Measurements from ENCODE around the gene CAMKK1. TPM values are rescaled to one million over a fixed set of nuclear protein-coding genes. Genes with fewer than 3 reads are reported as not detected.

Gene CAMKK1
- total and polyA plus RNA-seq, 9 of the 15 experiments (the other 6 are each of a cell fraction or from before 2014, with no cell fraction given) = 0.34 to 7.5 (median 4.9) TPM

- TF ChIP-seq, protein P1, sequence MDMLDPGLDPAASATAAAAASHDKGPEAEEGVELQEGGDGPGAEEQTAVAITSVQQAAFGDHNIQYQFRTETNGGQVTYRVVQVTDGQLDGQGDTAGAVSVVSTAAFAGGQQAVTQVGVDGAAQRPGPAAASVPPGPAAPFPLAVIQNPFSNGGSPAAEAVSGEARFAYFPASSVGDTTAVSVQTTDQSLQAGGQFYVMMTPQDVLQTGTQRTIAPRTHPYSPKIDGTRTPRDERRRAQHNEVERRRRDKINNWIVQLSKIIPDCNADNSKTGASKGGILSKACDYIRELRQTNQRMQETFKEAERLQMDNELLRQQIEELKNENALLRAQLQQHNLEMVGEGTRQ (CRISPR knock-in tag; IDR thresholded peaks at IDR 0.05) = no peak
- TF ChIP-seq HINFP (tag; conservative IDR thresholded peaks at IDR 0.05; ENCODE audit: low read depth) (no peak), RCOR1 (IDR thresholded peaks at IDR 0.05; ENCODE audit: borderline replicate concordance in 1 of 2, low read depth in 2 of 2, low read length in 2 of 2) (0 out of 4 replicates have a peak, but pooled peaks of 1 of the 2 experiments have one; percentile 40), JUN (IDR thresholded peaks at IDR 0.05; ENCODE audit: borderline replicate concordance, low read depth, low read length) (peak; percentile 80), JUN (CRISPR knock-in tag; IDR thresholded peaks at IDR 0.05; ENCODE audit: borderline replicate concordance) (0 out of 2 replicates have a peak, but pooled peaks have one; percentile 60), DPF2 (IDR thresholded peaks at IDR 0.05) (peak; percentile 60; the same call in 1 of the 2 replicates), XRCC5 (IDR thresholded peaks at IDR 0.05; ENCODE audit: low read depth, low read length) (0 out of 2 replicates have a peak, but pooled peaks have one; percentile 15), ERF (CRISPR knock-in tag; IDR thresholded peaks at IDR 0.05) (no peak), ZC3H8 (IDR thresholded peaks at IDR 0.05) (no peak), ZFX (CRISPR knock-in tag; IDR thresholded peaks at IDR 0.05) (peak; percentile 94), NFXL1 (CRISPR knock-in tag; IDR thresholded peaks at IDR 0.05) (no peak)
- TF ChIP-seq, protein P2, sequence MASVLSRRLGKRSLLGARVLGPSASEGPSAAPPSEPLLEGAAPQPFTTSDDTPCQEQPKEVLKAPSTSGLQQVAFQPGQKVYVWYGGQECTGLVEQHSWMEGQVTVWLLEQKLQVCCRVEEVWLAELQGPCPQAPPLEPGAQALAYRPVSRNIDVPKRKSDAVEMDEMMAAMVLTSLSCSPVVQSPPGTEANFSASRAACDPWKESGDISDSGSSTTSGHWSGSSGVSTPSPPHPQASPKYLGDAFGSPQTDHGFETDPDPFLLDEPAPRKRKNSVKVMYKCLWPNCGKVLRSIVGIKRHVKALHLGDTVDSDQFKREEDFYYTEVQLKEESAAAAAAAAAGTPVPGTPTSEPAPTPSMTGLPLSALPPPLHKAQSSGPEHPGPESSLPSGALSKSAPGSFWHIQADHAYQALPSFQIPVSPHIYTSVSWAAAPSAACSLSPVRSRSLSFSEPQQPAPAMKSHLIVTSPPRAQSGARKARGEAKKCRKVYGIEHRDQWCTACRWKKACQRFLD (CRISPR knock-in tag; IDR thresholded peaks at IDR 0.05) = no peak; the same call in 1 of the 2 replicates
- TF ChIP-seq, protein P3, sequence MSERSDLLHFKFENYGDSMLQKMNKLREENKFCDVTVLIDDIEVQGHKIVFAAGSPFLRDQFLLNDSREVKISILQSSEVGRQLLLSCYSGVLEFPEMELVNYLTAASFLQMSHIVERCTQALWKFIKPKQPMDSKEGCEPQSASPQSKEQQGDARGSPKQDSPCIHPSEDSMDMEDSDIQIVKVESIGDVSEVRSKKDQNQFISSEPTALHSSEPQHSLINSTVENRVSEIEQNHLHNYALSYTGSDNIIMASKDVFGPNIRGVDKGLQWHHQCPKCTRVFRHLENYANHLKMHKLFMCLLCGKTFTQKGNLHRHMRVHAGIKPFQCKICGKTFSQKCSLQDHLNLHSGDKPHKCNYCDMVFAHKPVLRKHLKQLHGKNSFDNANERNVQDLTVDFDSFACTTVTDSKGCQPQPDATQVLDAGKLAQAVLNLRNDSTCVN (CRISPR knock-in tag; IDR thresholded peaks at IDR 0.05) = no peak
- TF ChIP-seq, protein P4, sequence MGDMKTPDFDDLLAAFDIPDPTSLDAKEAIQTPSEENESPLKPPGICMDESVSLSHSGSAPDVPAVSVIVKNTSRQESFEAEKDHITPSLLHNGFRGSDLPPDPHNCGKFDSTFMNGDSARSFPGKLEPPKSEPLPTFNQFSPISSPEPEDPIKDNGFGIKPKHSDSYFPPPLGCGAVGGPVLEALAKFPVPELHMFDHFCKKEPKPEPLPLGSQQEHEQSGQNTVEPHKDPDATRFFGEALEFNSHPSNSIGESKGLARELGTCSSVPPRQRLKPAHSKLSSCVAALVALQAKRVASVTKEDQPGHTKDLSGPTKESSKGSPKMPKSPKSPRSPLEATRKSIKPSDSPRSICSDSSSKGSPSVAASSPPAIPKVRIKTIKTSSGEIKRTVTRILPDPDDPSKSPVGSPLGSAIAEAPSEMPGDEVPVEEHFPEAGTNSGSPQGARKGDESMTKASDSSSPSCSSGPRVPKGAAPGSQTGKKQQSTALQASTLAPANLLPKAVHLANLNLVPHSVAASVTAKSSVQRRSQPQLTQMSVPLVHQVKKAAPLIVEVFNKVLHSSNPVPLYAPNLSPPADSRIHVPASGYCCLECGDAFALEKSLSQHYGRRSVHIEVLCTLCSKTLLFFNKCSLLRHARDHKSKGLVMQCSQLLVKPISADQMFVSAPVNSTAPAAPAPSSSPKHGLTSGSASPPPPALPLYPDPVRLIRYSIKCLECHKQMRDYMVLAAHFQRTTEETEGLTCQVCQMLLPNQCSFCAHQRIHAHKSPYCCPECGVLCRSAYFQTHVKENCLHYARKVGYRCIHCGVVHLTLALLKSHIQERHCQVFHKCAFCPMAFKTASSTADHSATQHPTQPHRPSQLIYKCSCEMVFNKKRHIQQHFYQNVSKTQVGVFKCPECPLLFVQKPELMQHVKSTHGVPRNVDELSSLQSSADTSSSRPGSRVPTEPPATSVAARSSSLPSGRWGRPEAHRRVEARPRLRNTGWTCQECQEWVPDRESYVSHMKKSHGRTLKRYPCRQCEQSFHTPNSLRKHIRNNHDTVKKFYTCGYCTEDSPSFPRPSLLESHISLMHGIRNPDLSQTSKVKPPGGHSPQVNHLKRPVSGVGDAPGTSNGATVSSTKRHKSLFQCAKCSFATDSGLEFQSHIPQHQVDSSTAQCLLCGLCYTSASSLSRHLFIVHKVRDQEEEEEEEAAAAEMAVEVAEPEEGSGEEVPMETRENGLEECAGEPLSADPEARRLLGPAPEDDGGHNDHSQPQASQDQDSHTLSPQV (IDR thresholded peaks at IDR 0.05) = peak; percentile 93
- TF ChIP-seq, protein P5, sequence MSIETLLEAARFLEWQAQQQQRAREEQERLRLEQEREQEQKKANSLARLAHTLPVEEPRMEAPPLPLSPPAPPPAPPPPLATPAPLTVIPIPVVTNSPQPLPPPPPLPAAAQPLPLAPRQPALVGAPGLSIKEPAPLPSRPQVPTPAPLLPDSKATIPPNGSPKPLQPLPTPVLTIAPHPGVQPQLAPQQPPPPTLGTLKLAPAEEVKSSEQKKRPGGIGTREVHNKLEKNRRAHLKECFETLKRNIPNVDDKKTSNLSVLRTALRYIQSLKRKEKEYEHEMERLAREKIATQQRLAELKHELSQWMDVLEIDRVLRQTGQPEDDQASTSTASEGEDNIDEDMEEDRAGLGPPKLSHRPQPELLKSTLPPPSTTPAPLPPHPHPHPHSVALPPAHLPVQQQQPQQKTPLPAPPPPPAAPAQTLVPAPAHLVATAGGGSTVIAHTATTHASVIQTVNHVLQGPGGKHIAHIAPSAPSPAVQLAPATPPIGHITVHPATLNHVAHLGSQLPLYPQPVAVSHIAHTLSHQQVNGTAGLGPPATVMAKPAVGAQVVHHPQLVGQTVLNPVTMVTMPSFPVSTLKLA (conservative IDR thresholded peaks at IDR 0.05) = peak; percentile 72 to 88
Observed at GRCh38 chr17:3888343-3889171, 4.3 kb downstream of the CAMKK1 start (continued).
